Myocyte (in vitro differentiated cells): Measurements from ENCODE around the gene OR8K3. TPM values are rescaled to one million over a fixed set of nuclear protein-coding genes. Genes with fewer than 3 reads are reported as not detected.

Source experiments
- DNase-seq: peaks from one replicate; pipeline ENCODE4 v3.0.0-alpha.2; 2012; ENCODE audit warnings: low read depth
- polyA plus RNA-seq: library from polyadenylated mRNA; unstranded; fragments of >200 nt; gene quantifications from one replicate; pipeline ENCODE4 v1.2.1, GENCODE V29; 2012; ENCODE audit warnings: missing spikeins
- total RNA-seq: library from RNA; depleted of rRNA; stranded (reverse); fragments of >200 nt; gene quantifications from 2 replicates; pipeline ENCODE4 v1.2.3, GENCODE V29; 2014

Gene OR8K3
- total RNA-seq: not detected in 2 replicates
- not detected for polyA plus RNA-seq

DNA sequence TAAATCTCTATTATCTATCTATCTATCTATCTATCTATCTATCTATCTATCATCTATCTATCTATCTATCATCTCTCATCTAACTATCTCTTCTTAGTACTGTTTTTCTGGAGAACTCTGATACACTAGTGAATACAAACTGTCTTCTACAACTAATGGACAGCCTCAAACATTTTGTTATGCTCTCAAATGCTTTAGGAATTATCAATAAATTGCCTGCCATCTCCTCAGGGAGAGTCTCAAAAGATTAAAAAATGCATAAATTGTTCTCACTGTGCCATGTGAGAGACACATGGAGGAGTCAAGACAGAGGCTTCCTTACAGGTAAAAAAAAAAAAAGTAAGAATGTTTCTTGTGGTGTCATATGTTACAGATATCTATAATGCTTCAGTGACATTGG is at the start of gene OR8K3:
OR8K3 (plus strand) TSS at position 301 of the 400 bp plus-strand sequence. CDS start 3,163 bp downstream, outside the sequence.
- no peak for DNase-seq

DNA sequence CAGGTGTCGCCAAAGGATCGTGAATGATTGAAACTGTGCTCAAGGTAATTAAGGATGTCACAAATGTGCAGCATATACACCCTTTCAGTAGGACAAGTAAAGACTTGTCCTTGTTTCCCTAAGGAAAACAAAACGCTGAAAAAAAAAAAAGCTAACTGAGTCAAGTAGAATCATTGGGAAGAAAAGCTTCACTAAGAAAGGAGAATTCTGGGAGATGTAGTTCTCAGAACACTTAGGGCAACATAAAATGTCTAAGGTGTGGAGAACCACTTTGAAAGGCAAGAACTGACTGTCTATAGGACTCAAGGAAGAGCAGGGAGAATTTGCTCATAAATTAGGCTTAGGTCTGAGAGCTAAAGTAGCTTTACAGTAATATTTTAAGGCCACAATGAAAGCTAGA is 43.9 kb upstream of the OR8K3 start:
- DNase-seq: no peak

DNA sequence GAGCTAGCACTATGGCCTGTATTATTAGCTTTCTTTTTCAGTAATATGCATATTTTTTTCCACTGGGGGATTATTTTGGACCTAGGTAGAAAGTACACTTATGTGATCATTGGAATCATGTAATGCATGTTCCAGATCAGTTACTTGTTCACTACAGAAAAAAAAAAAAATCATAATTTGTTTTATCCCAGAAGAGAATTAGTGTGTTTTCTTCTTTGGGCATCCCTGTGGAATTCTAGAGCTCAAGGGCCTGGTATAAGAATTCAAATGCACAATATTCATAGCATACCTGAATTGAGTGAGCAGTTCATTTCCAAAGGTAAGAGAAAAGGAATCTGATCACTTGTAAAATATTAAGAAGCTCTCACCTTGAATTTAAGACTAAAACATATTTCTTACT is 41.1 kb upstream of the OR8K3 start, which contains the start of gene OR5T1:
OR5T1 (plus strand) TSS at position 301 of the 400 bp plus-strand sequence. CDS start 1,485 bp downstream, outside the sequence.
- DNase-seq: no peak

DNA sequence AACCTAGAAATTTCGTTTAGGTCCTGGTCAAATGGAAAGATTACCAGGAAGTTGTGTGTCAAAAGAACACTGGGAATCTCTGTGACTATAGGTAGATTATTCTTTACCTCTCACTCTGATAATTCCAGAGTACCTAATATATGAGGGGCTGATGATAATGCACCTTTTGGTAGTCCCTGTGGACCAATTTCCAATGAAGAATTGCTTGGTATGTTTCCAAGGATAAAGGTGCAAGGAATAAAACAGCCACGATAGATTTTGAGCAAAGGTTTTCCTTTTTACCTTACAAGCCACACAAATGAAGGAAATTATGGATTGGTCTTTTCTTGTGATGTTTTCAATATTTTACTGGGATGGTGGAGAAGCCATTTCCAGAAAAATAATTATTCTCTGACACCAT is 22.8 kb upstream of the OR8K3 start, which contains the start of gene OR8H1:
OR8H1 (minus strand) TSS at position 101 of the 400 bp plus-strand sequence. CDS start 1,192 bp downstream, outside the sequence.
- no peak for DNase-seq

DNA sequence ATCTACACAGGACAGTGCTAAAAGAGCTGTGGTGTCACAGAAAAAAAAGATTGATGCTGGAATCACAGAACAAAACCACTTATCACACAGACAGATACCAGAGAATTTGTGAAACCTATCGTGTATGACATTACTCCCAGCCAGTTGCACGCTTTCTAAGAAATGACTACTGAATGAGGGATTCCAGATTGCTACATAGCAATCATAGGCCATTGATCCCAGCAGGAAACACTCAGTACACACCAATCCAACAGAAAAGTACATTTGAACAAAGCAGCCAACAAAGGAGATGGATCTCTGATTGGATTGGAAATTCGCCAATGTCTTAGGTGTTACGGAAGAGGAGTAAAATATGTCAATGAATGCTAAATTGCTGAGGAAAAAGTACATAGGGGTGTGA is 18.0 kb upstream of the OR8K3 start:
- no peak for DNase-seq

DNA sequence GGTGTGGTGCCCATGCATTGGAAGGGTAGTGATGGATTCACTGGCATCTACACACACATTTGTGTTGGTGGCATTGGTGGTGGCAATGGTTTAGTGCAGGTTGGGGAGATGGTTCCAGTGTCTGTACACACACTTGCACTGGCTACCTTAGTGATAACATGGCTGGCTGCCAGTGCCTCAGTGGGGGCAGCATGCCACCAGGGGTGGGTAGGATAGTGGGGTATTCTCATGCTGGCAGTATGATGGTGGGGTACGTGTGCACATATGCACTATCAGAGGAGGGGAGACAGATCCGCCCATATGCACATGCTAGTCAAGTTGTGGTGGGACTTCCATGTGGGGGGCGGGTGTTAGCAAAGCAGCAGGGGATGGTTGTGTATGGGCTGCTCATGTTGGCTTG is 7.1 kb upstream of the OR8K3 start:
- DNase-seq: no peak

DNA sequence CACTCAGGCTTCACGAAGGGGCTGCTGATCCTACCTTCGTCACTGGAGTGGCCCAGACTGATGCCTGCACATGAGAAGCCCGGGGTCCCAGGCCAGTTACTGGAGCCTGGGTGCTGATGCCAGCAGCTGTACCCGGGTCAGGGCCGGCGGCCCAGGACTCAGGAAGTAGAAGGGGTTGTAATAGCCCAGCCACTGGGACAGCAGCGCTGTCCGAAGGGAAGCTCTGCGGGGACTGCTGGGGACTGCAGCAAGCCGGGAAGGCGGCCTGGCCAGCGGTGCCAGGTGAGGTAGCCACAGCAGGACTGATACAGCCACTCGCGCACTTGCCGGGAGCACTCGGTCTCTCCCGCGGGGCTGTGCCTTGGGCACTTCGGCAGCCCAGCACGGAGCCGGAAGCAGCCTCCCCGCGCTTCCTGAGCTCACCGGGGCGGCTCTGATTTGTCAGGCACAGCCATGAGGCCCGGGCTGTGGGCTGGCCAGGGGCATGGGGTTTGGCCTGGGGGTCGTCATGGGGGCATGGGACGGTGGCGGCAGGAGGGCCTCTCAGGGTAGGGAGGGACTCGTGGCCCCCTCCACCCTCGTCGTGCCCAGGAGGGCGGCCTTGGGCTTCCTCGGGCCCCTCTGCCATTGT is 17.0 kb downstream of the OR8K3 start:
- no peak for DNase-seq

DNA sequence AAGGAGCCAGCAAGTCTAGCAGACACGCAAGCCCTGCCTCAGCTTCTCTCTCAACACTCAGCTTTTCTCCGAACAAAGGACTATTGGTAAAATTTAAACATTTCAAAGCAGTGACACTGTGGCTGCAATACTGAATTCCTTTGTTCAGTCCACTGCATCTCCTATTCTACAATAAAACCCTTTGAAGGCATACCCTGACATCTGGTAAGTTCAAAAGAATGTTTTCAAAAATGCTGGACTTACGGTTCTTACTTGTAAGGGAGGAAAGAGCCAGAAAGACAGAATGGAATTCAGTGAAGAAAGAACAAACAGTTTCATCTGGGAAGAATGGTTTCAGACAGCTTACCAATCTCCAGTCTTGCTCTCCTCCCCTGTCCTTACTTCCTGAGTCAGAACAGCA is 18.2 kb downstream of the OR8K3 start:
- no peak for DNase-seq

DNA sequence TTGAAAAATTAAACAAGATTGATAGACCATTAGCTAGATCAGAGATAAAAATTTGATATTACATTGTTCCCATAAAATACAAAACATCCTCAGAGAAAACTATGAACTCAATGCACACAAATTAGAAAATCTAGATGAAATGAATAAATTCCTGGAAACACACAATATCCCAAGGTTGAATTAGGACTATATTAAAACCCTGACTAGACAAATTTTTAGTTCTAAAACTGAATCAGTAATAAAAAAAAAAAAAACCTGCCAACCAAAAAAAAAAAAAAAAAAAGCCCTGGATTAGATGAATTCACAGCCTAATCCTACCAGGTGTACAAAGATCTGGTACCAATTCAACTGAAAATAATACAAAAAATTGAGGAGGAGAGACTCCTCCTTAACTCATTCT is 25.3 kb downstream of the OR8K3 start:
- no peak for DNase-seq

DNA sequence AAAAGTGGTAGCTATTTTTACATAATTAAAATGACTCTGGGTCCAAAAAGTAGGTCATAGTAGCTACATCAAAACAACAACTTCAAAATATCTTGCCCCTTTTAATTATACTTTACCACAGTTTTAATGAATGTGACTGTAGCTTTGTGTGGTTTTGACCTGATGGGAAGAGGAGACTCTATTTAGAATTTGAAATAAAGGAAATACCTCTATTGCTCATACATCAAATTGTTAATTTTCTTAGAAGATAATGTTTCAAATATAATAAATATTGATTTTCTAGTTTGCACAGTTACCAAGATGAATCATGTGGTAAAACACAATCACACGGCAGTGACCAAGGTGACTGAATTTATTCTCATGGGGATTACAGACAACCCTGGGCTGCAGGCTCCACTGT is 30.8 kb downstream of the OR8K3 start, which contains the start of gene OR8K1:
OR8K1 (plus strand) TSS at position 301 of the 400 bp plus-strand sequence; CDS start at position 301, 0 bp downstream.
- DNase-seq: no peak

DNA sequence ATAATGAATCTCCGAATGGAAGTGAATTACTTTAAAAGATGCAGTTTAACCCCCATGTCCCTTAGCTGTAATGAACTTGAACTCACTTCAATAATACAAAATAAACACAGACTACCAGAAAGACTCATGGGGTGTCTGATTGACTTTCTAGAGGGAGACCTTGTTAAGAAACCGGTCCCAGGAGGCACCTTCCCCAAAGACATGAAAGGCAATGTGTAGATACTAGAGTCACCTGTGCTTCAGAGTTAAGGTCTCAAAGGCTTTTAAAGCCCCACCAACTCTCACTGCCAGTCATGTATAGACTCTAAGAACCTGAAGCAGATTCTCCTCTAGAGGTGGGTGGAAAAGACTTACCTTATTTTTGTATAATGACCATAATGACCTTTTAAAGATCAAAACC is 39.0 kb downstream of the OR8K3 start, which contains the start of gene OR8J1:
OR8J1 (plus strand) TSS at position 301 of the 400 bp plus-strand sequence. CDS start 5,956 bp downstream, outside the sequence.
- no peak for DNase-seq

Other genes starting within 250 kb of the OR8K3 start
- gene OR8I2, start 221.8 kb upstream of the OR8K3 start, total RNA-seq: not detected in 2 replicates
- gene OR8H2, start 211.5 kb upstream of the OR8K3 start, total RNA-seq: not detected in 2 replicates
- gene OR8H3, start 192.8 kb upstream of the OR8K3 start, total RNA-seq: not detected in 2 replicates
- gene OR8J3, start 174.9 kb upstream of the OR8K3 start, total RNA-seq: not detected in 2 replicates
- gene OR8K5, start 154.8 kb upstream of the OR8K3 start, total RNA-seq: not detected in 2 replicates
- gene OR5J2, start 138.5 kb upstream of the OR8K3 start, total RNA-seq: not detected in 2 replicates
- not detected in 2 replicates for gene OR5T2, start 80.9 kb upstream of the OR8K3 start, total RNA-seq
- gene OR5T3, start 62.9 kb upstream of the OR8K3 start, total RNA-seq: not detected in 2 replicates
- gene OR5T1, start 41.0 kb upstream of the OR8K3 start, total RNA-seq: not detected in 2 replicates
- gene OR8H1, start 22.9 kb upstream of the OR8K3 start, total RNA-seq: not detected in 2 replicates
- not detected in 2 replicates for gene OR8K1, start 30.9 kb downstream of the OR8K3 start, total RNA-seq
- not detected in 2 replicates for gene OR8J1, start 39.1 kb downstream of the OR8K3 start, total RNA-seq
- gene OR8U1, start 60.5 kb downstream of the OR8K3 start, total RNA-seq: not detected in 2 replicates
- gene OR5AL1, start 97.6 kb downstream of the OR8K3 start, total RNA-seq: not detected in 2 replicates
- not detected in 2 replicates for gene OR5M3, start 158.2 kb downstream of the OR8K3 start, total RNA-seq
- gene OR5M8, start 176.2 kb downstream of the OR8K3 start, total RNA-seq: not detected in 2 replicates
- gene OR5M11, start 228.1 kb downstream of the OR8K3 start, total RNA-seq: not detected in 2 replicates